Mucosa of descending colon (tissue), 3 donors: ENCODE measurements around the gene LRRC28. TPM values are rescaled to one million over a fixed set of nuclear protein-coding genes. Genes with fewer than 3 reads are reported as not detected.

Source experiments
- ATAC-seq: fragments of 200-7000 bp; cut with Tn5 transposase; one replicate; pipeline ENCODE4 v1.9.1; 2020; ENCODE audit warnings: mild to moderate bottlenecking, moderate library complexity
- DNase-seq, 3 donors: peaks; one replicate each; pipeline ENCODE4 v3.0.0-alpha.2; 2020
- H3K36me3 ChIP-seq: fragments of 200-600 bp; one replicate; pipeline ENCODE4 v1.8.0; 2021; ENCODE audit warnings: low read depth, mild to moderate bottlenecking
- H3K4me1 ChIP-seq: fragments of 200-600 bp; one replicate; pipeline ENCODE4 v1.8.0; 2021; ENCODE audit warnings: low read depth, mild to moderate bottlenecking
- H3K4me3 ChIP-seq: fragments of 200-600 bp; one replicate; pipeline ENCODE4 v1.8.0; 2021; ENCODE audit warnings: mild to moderate bottlenecking
- H3K9me3 ChIP-seq: fragments of 200-600 bp; one replicate; pipeline ENCODE4 v1.8.0; 2021; ENCODE audit warnings: mild to moderate bottlenecking
- CTCF ChIP-seq: fragments of 200-600 bp; IDR thresholded peaks from one replicate; pipeline ENCODE4 v1.8.0; 2022; ENCODE audit warnings: antibody characterized with exemption, mild to moderate bottlenecking
- intact Hi-C, 2 donors: fragments of 100-400 bp; cut with DNase I in 1 of 2; cut with micrococcal nuclease in 1 of 2; formaldehyde crosslinking; loops; one replicate each; pipeline versions ENCODE4 v1.11.0 to v1.11.1; 2022; cut with DNase I, micrococcal nuclease
- total RNA-seq, 3 donors: library from RNA; stranded (reverse); fragmentation: NEBNext Ultra II Directional in 2 of 3; extraction: Animal tissue kit (Norgen Biotek cat#: 25700) in 2 of 3; gene quantifications; one replicate each; pipeline versions ENCODE4 v1.2.1 to v1.2.4, GENCODE V29; 2021 to 2023
- donor health status: DM: no; HTN: no; CAD: no; lungs with moderate emphysema.
- donor health status: DM: no; HTN: no; CAD: no.
- donor health status: DM: no; HTN: yes; CAD: no.

LRRC28 gene
- total RNA-seq, 3 donors from 2014 or later = 26.0 to 41.6 (median 27.7) TPM

GRCh38 chr15:99283717-99284116, 32.4 kb downstream of the LRRC28 start:
- Histone ChIP-seq H3K36me3 (no peaks in the 10 kb centered on the region), H3K4me3 (no peak overlapping the region), H3K9me3 (no peaks in the 10 kb centered on the region), H3K4me1 (no peaks in the 10 kb centered on the region)
- DNase-seq (no peak), ATAC-seq (no peak)
- intact Hi-C loops = loop anchor here in 1 of 2 donors (10.0 kb wide), 1 partner anchor 421 kb away; no protein-coding TSS in a partner anchor
- no peak for TF ChIP-seq CTCF

- intact Hi-C loops = no loop called here
- Histone ChIP-seq H3K9me3 (no peaks in the 10 kb centered on the region), H3K4me1 (no peaks in the 10 kb centered on the region), H3K4me3 (no peak overlapping the region), H3K36me3 (no peaks in the 10 kb centered on the region)
- no peak for TF ChIP-seq CTCF
- ATAC-seq = no peak
- DNase-seq = no peak
These were observed 40.4 kb downstream of the LRRC28 start for GRCh38 chr15:99291643-99292042.

DNA sequence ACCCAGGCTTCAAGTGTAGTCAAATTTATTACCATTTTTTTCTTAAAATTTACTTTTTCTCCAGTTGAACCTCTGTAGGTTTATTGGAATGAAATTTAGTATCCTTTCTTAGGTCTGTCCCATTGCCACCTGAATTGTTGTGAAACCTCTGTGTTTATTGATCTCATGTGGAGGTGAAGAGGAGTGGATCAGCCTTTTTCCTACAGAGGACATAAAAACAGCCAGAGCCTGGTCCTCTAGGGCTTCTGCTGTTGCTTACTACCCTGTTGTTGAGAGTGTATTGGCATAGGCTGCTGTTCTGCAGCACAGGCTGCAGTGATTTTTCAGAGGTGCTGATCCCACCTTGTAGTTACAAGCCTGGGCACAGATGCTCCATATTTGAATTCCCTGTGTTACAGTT, 44.6 kb downstream of the LRRC28 start:
- ATAC-seq (no peak), DNase-seq (no peak)
- Histone ChIP-seq H3K36me3 (no peaks in the 10 kb centered on the region), H3K4me1 (no peaks in the 10 kb centered on the region), H3K4me3 (no peak overlapping the region), H3K9me3 (no peaks in the 10 kb centered on the region)
- no peak for TF ChIP-seq CTCF
- intact Hi-C loops = no loop called here

DNA sequence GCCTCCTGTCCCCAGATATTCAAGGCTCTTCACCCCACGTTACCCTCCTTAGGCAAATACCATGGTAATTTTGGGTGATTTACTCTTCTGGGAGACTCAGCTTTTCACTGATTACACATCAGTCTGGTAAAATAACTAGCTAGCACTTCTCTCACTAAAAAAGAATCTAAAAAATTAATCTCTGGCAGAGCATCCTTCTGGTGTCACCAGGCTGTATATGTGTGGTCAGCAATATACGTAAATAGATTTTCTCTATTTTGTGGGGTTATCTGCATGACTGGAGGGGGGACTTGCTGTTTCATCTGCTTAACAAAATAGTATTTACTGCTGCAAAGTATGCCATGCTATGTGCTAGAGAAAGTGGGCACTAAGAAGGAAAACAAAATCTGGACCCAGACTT, 45.1 kb downstream of the LRRC28 start:
- Histone ChIP-seq H3K36me3 (no peaks in the 10 kb centered on the region), H3K4me3 (no peak overlapping the region), H3K4me1 (no peaks in the 10 kb centered on the region), H3K9me3 (no peaks in the 10 kb centered on the region)
- intact Hi-C loops = no loop called here
- DNase-seq (no peak), ATAC-seq (no peak)
- TF ChIP-seq CTCF = no peak

GRCh38 chr15:99303907-99304306, 52.6 kb downstream of the LRRC28 start:
- no peak overlapping the region for H3K4me3 ChIP-seq
- no peaks in the 10 kb centered on the region for H3K36me3 ChIP-seq
- no peak for DNase-seq
- intact Hi-C loops = no loop called here
- H3K9me3 ChIP-seq = no peaks in the 10 kb centered on the region
- ATAC-seq = no peak
- H3K4me1 ChIP-seq = peaks cover 3% of the 10 kb centered on the region
- TF ChIP-seq CTCF = no peak
